SK-N-SH (cell line): Measurements from ENCODE around the gene EXOSC2.

Experiments used
- CTCF ChIP-seq: fragments of 200-600 bp; sonication (generic); IDR thresholded peaks from 2 replicates; pipeline ENCODE4 v1.6.1; 2017; ENCODE audit warnings: antibody characterized with exemption, mild to moderate bottlenecking, moderate library complexity
- EP300 ChIP-seq, 2 experiments: IDR thresholded peaks; 2 replicates each; pipeline versions ENCODE4 v1.4.0 to v1.6.1; 2012; ENCODE audit warnings: borderline replicate concordance in 1 of 2, low read depth in 1 of 2, low read length in 1 of 2
- GABPA ChIP-seq: IDR thresholded peaks from 2 replicates; pipeline ENCODE4 v1.4.0; 2012; ENCODE audit warnings: low read depth, mild to moderate bottlenecking
- MAX ChIP-seq: IDR thresholded peaks from 2 replicates; pipeline ENCODE4 v1.4.0; 2012; ENCODE audit warnings: low read depth
- MXI1 ChIP-seq: IDR thresholded peaks from 2 replicates; pipeline ENCODE4 v1.6.1; 2012; ENCODE audit warnings: mild to moderate bottlenecking, low read depth, low read length, improper control_type of control experiment
- NRF1 ChIP-seq: IDR thresholded peaks from 2 replicates; pipeline ENCODE4 v1.6.1; 2012; ENCODE audit warnings: low read depth, mild to moderate bottlenecking, low read length
- POLR2AphosphoS5 ChIP-seq: IDR thresholded peaks from 2 replicates; pipeline ENCODE4 v1.6.1; 2012; ENCODE audit warnings: low read depth, low read length
- SMC3 ChIP-seq: IDR thresholded peaks from 2 replicates; pipeline ENCODE4 v1.6.1; 2012; ENCODE audit warnings: low read depth, low read length, improper control_type of control experiment
- TF ChIP-seq, protein P1 (sequence below): fragments of 150-350 bp; IDR thresholded peaks from 2 replicates; pipeline ENCODE4 v1.6.1; 2017; ENCODE audit warnings: antibody characterized with exemption, low read length, low read depth, borderline replicate concordance
- TF ChIP-seq, protein P2 (sequence below): IDR thresholded peaks from 2 replicates; pipeline ENCODE4 v1.6.1; 2012; ENCODE audit warnings: mild to moderate bottlenecking, low read depth, low read length, moderate library complexity

- TF ChIP-seq, protein P1, sequence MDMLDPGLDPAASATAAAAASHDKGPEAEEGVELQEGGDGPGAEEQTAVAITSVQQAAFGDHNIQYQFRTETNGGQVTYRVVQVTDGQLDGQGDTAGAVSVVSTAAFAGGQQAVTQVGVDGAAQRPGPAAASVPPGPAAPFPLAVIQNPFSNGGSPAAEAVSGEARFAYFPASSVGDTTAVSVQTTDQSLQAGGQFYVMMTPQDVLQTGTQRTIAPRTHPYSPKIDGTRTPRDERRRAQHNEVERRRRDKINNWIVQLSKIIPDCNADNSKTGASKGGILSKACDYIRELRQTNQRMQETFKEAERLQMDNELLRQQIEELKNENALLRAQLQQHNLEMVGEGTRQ: no peak
- TF ChIP-seq EP300 (IDR thresholded peaks at IDR 0.05; ENCODE audit: borderline replicate concordance in 1 of 2, low read depth in 1 of 2, low read length in 1 of 2): no peak
- TF ChIP-seq POLR2AphosphoS5: no peak
- TF ChIP-seq CTCF: no peak
- TF ChIP-seq MAX: no peak
- no peak for TF ChIP-seq NRF1
- TF ChIP-seq MXI1: no peak
- no peak for TF ChIP-seq SMC3
- TF ChIP-seq, protein P2, sequence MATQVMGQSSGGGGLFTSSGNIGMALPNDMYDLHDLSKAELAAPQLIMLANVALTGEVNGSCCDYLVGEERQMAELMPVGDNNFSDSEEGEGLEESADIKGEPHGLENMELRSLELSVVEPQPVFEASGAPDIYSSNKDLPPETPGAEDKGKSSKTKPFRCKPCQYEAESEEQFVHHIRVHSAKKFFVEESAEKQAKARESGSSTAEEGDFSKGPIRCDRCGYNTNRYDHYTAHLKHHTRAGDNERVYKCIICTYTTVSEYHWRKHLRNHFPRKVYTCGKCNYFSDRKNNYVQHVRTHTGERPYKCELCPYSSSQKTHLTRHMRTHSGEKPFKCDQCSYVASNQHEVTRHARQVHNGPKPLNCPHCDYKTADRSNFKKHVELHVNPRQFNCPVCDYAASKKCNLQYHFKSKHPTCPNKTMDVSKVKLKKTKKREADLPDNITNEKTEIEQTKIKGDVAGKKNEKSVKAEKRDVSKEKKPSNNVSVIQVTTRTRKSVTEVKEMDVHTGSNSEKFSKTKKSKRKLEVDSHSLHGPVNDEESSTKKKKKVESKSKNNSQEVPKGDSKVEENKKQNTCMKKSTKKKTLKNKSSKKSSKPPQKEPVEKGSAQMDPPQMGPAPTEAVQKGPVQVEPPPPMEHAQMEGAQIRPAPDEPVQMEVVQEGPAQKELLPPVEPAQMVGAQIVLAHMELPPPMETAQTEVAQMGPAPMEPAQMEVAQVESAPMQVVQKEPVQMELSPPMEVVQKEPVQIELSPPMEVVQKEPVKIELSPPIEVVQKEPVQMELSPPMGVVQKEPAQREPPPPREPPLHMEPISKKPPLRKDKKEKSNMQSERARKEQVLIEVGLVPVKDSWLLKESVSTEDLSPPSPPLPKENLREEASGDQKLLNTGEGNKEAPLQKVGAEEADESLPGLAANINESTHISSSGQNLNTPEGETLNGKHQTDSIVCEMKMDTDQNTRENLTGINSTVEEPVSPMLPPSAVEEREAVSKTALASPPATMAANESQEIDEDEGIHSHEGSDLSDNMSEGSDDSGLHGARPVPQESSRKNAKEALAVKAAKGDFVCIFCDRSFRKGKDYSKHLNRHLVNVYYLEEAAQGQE: no peak
- no peak for TF ChIP-seq GABPA
Measured at GRCh38 chr9:130698514-130698913, 4.9 kb downstream of the EXOSC2 start.
